ENCODE data around the gene DUSP7. TPM values are rescaled to one million over a fixed set of nuclear protein-coding genes. Genes with fewer than 3 reads are reported as not detected.

DUSP7 gene
- total RNA-seq, 1 experiment from 2014 or later: 18.8 TPM

DNA sequence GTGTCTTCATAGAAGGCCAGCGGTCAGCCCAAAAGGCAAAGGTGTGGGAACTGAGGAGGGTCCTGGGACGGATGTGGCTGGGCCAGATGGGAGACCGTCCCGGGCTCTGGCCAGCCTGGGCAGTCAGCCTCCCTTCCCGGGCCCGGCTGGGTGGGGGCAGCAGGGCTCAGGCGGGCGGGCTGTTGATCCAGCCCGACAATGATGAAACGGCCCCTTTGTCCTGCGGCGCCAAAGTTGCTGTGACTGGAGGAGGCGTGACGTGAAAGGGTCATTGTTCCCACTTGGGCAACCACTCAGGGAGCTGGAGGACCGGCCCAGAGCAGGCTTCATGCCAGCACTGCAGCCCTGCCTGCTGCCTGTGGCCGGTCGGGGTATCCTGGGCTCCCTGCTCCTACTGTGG lies 16.5 kb downstream of the DUSP7 start:
- H3K4me1 Mint-ChIP-seq: 0 out of 2 replicates have a peak, but pooled peaks cover 3% of the 10 kb centered on the region
- ATAC-seq (no peak), DNase-seq (ENCODE audit: low spot score) (no peak)
- no peaks in the 10 kb centered on the region for H3K36me3 Mint-ChIP-seq
- no peaks in the 10 kb centered on the region for H3K9me3 Mint-ChIP-seq
- H3K27ac Mint-ChIP-seq: no peak overlapping the region
- POLR2A ChIA-PET: no interaction called here
- no peak overlapping the region for H3K4me3 Mint-ChIP-seq
- CTCF ChIA-PET: interaction anchor here (0.7 to 8.0 kb wide), 3 partner anchors 14 to 37 kb away, joined by 4 to 115 read pairs (median 5); no protein-coding TSS in a partner anchor
- H3K27me3 Mint-ChIP-seq (ENCODE audit: low read depth): no peaks in the 10 kb centered on the region
- TF ChIP-seq GABPB1 (CRISPR knock-in tag; IDR thresholded peaks at IDR 0.05): peak; percentile 83
- no peak for TF ChIP-seq NFE2L1 (CRISPR knock-in tag; IDR thresholded peaks at IDR 0.05)

DNA sequence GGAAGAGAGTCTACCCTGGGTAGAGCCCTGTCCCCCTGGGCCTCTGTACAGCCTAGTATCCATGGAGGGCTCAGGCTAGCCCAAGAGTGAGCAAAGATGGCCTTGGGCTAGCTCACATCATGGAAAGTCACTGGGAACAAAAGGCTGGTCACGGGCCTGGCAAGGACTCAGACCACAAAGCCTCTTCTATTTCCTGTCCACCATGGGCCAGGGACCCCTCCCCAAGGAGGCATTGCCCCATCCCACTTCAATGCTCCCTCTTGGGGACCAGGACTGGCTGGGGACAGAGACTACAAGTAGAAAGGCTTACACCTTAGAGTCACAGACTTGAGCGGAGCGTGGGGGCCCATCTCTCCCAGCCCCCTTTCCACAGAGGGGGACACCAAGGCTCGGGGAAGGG lies 16.9 kb downstream of the DUSP7 start:
- POLR2A ChIA-PET: no interaction called here
- CTCF ChIA-PET: interaction anchor here (0.6 to 8.0 kb wide), 4 partner anchors 14 to 36 kb away, joined by 3 to 115 read pairs (median 21); partner anchors contain the start of gene DUSP7

DNA sequence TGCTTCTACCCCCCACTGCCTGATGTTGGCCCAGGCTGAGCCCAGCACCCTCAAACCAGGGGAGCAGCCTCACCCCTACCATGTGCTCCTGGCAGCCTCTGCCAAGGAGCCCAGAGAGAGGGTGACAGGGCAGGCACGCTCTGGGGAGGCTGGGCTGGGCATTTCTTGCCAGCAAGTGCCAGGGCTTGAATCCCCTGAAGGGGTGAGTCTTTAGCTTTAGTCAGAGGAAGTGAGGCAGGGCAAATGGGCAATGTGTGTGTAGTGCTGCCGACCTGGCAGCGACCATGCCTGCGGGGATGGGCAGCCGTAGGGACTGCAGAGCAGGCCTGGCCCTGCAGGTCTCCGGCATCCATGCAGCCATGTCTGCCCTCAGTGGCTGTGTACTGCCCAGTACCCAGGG lies 18.1 kb downstream of the DUSP7 start:
- Mint-ChIP-seq H3K4me3 (no peak overlapping the region), H3K4me1 (0 out of 2 replicates have a peak, but pooled peaks cover 3% of the 10 kb centered on the region), H3K36me3 (no peaks in the 10 kb centered on the region), H3K27ac (no peak overlapping the region), H3K27me3 (ENCODE audit: low read depth) (no peaks in the 10 kb centered on the region), H3K9me3 (no peaks in the 10 kb centered on the region)
- ATAC-seq: no peak
- ChIA-PET POLR2A (no interaction called here), CTCF (interaction anchor here (1.1 to 8.0 kb wide), 4 partner anchors 15 to 35 kb away, joined by 5 to 115 read pairs (median 37); partner anchors contain the start of gene DUSP7)
- DNase-seq (ENCODE audit: low spot score): no peak
- TF ChIP-seq, protein P1, sequence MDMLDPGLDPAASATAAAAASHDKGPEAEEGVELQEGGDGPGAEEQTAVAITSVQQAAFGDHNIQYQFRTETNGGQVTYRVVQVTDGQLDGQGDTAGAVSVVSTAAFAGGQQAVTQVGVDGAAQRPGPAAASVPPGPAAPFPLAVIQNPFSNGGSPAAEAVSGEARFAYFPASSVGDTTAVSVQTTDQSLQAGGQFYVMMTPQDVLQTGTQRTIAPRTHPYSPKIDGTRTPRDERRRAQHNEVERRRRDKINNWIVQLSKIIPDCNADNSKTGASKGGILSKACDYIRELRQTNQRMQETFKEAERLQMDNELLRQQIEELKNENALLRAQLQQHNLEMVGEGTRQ (CRISPR knock-in tag; IDR thresholded peaks at IDR 0.05): no peak
- TF ChIP-seq GABPB1 (CRISPR knock-in tag; IDR thresholded peaks at IDR 0.05) (no peak), TEAD4 (CRISPR knock-in tag; IDR thresholded peaks at IDR 0.05) (no peak)

More for the DNA sequence above, 16.9 kb downstream of the DUSP7 start:
- Mint-ChIP-seq H3K27me3 (ENCODE audit: low read depth) (no peaks in the 10 kb centered on the region), H3K27ac (no peak overlapping the region), H3K36me3 (no peaks in the 10 kb centered on the region), H3K4me1 (0 out of 2 replicates have a peak, but pooled peaks cover 3% of the 10 kb centered on the region), H3K9me3 (no peaks in the 10 kb centered on the region), H3K4me3 (no peak overlapping the region)
- ATAC-seq (no peak), DNase-seq (ENCODE audit: low spot score) (no peak)
- TF ChIP-seq, protein P2, sequence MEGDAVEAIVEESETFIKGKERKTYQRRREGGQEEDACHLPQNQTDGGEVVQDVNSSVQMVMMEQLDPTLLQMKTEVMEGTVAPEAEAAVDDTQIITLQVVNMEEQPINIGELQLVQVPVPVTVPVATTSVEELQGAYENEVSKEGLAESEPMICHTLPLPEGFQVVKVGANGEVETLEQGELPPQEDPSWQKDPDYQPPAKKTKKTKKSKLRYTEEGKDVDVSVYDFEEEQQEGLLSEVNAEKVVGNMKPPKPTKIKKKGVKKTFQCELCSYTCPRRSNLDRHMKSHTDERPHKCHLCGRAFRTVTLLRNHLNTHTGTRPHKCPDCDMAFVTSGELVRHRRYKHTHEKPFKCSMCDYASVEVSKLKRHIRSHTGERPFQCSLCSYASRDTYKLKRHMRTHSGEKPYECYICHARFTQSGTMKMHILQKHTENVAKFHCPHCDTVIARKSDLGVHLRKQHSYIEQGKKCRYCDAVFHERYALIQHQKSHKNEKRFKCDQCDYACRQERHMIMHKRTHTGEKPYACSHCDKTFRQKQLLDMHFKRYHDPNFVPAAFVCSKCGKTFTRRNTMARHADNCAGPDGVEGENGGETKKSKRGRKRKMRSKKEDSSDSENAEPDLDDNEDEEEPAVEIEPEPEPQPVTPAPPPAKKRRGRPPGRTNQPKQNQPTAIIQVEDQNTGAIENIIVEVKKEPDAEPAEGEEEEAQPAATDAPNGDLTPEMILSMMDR (IDR thresholded peaks at IDR 0.05): no peak
- TF ChIP-seq, protein P3, sequence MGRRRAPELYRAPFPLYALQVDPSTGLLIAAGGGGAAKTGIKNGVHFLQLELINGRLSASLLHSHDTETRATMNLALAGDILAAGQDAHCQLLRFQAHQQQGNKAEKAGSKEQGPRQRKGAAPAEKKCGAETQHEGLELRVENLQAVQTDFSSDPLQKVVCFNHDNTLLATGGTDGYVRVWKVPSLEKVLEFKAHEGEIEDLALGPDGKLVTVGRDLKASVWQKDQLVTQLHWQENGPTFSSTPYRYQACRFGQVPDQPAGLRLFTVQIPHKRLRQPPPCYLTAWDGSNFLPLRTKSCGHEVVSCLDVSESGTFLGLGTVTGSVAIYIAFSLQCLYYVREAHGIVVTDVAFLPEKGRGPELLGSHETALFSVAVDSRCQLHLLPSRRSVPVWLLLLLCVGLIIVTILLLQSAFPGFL (CRISPR knock-in tag; IDR thresholded peaks at IDR 0.05; ENCODE audit: borderline replicate concordance): no peak
- no peak for TF ChIP-seq ZNF138 (CRISPR knock-in tag; conservative IDR thresholded peaks at IDR 0.05)

DNA sequence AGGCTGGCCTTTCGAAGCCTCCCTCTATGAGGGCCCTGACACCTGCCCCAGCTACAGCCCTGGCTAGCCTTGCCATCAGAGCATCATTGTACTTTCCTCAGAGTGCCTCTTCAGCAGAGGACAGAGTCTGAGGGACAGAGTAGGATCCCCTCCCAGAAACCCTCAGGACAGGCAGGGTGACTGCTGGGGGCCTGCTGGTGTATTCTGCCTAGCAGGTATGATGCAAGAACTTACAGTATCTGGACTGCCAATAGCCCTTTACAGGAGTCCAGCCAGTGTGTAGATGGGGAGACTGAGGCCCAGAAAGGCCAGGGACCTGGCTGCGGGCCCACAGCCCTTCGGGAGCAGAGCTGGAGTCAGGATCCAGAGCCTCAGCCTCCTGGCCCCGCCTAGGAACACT lies 19.1 kb downstream of the DUSP7 start:
- TF ChIP-seq FOXJ3 (CRISPR knock-in tag; IDR thresholded peaks at IDR 0.05; ENCODE audit: borderline replicate concordance) (no peak), HMGA2 (CRISPR knock-in tag; IDR thresholded peaks at IDR 0.05) (no peak), GABPB1 (CRISPR knock-in tag; IDR thresholded peaks at IDR 0.05) (0 out of 2 replicates have a peak, but pooled peaks have one; percentile 43)
- TF ChIP-seq, protein P4, sequence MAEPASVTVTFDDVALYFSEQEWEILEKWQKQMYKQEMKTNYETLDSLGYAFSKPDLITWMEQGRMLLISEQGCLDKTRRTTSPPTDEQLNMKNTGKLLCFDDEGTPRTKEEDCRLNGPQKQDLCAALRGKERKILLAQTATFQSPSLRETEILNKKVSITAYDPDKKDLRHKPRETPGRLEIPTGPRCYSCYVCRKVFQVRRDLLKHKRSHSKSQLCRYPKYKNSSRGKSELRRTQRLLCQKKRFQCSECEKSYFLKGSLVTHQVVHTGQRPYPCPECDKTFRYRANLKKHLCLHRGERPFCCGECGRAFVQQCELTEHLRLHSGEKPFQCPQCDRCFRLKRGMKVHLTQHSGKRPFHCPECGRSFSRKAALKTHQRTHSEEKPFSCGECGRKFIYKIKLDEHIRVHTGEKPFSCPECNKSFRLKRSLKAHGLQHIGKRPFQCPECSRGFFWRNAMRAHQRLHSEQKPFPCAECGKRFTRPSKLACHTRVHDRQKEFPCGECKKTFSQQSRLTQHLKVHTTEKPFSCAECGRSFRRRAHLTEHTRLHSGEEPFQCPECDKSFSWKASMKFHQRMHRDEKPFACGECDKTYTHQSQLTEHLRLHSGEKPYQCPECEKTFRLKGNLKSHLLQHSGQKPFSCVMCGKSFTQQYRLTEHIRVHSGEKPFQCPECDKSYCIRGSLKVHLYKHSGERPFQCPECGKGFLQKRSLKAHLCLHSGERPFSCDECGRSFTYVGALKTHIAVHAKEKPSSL (CRISPR knock-in tag; conservative IDR thresholded peaks at IDR 0.05): no peak
- ATAC-seq (no peak), DNase-seq (ENCODE audit: low spot score) (no peak)
- H3K27ac Mint-ChIP-seq: no peak overlapping the region
- ChIA-PET CTCF (interaction anchor here (0.6 to 8.0 kb wide), 14 partner anchors 16 to 348 kb away, joined by 3 to 115 read pairs (median 5); partner anchors contain the start of genes DUSP7, PARP3 and RRP9), POLR2A (interaction anchor here (0.5 kb wide), 1 partner anchor 129 kb away, joined by 3 read pairs; no protein-coding TSS in a partner anchor)
- no peaks in the 10 kb centered on the region for H3K36me3 Mint-ChIP-seq
- H3K4me3 Mint-ChIP-seq: no peak overlapping the region
- no peaks in the 10 kb centered on the region for H3K9me3 Mint-ChIP-seq
- H3K4me1 Mint-ChIP-seq: peaks cover 3% of the 10 kb centered on the region; the same call in 1 of the 2 replicates
- no peaks in the 10 kb centered on the region for H3K27me3 Mint-ChIP-seq (ENCODE audit: low read depth)

Measured in WTC11 (cell line).